Mesenchymal stem cell (in vitro differentiated cells and primary cell): ENCODE measurements around the gene PDS5A.

ENCODE experiments used
- DNase-seq: peaks from one replicate; pipeline ENCODE4 v3.0.0-alpha.2; 2013
- H2AFZ ChIP-seq: one replicate; pipeline ENCODE4 v1.6.1; 2013; ENCODE audit warnings: low read depth, mild to moderate bottlenecking, control low read depth, inconsistent platforms, low read length, moderate library complexity
- H2AK5ac ChIP-seq: 2 replicates; pipeline ENCODE4 v1.6.1; 2013; ENCODE audit warnings: low read length, moderate library complexity, mild to moderate bottlenecking, inconsistent platforms; ENCODE audit not compliant: severe bottlenecking
- H2BK120ac ChIP-seq: one replicate; pipeline ENCODE4 v1.6.1; 2013; ENCODE audit warnings: low read depth, mild to moderate bottlenecking, inconsistent platforms, low read length, moderate library complexity
- H2BK12ac ChIP-seq, 2 experiments: one replicate each; pipeline ENCODE4 v1.6.1; 2013; ENCODE audit warnings: inconsistent platforms in 2 of 2, low read length in 2 of 2, mild to moderate bottlenecking in 2 of 2, moderate library complexity in 2 of 2, control low read depth in 1 of 2
- H2BK15ac ChIP-seq: one replicate; pipeline ENCODE4 v1.6.1; 2013; ENCODE audit warnings: mild to moderate bottlenecking, low read depth, inconsistent platforms; ENCODE audit not compliant: poor library complexity, severe bottlenecking
- H2BK5ac ChIP-seq: 2 replicates; pipeline ENCODE4 v1.6.1; 2013; ENCODE audit warnings: low read depth, mild to moderate bottlenecking, low read length, control low read depth, inconsistent platforms; ENCODE audit not compliant: poor library complexity, severe bottlenecking
- H3K14ac ChIP-seq, 2 experiments: one replicate each; pipeline ENCODE4 v1.6.1; 2013; ENCODE audit warnings: inconsistent platforms in 2 of 2, low read length in 2 of 2, control low read depth in 1 of 2, mild to moderate bottlenecking in 1 of 2, moderate library complexity in 1 of 2
- H3K18ac ChIP-seq, 2 experiments: one replicate each; pipeline ENCODE4 v1.6.1; 2013; ENCODE audit warnings: inconsistent platforms in 2 of 2, low read length in 2 of 2, control low read depth in 1 of 2, low read depth in 1 of 2, mild to moderate bottlenecking in 1 of 2
- H3K23ac ChIP-seq, 2 experiments: one replicate each; pipeline ENCODE4 v1.6.1; 2013; ENCODE audit warnings: inconsistent platforms in 2 of 2, low read length in 2 of 2, mild to moderate bottlenecking in 2 of 2, moderate library complexity in 2 of 2, control low read depth in 1 of 2
- H3K27ac ChIP-seq: 2 replicates; pipeline ENCODE4 v1.5.1; 2013; ENCODE audit warnings: mild to moderate bottlenecking, moderate library complexity, low read length, control low read depth, inconsistent platforms; ENCODE audit not compliant: poor library complexity, severe bottlenecking
- H3K27me3 ChIP-seq, 2 experiments: 2 replicates each; pipeline versions ENCODE4 v1.6.1 to v1.7.0; 2013; ENCODE audit warnings: low read length in 2 of 2, mild to moderate bottlenecking in 2 of 2, moderate library complexity in 2 of 2, control low read depth in 1 of 2, inconsistent platforms in 1 of 2; ENCODE audit not compliant: control insufficient read depth in 1 of 2, insufficient read depth in 1 of 2
- H3K36me3 ChIP-seq, 2 experiments: 2 replicates each; pipeline versions ENCODE4 v1.6.1 to v1.7.0; 2013; ENCODE audit warnings: low read length in 2 of 2, control low read depth in 1 of 2, inconsistent platforms in 1 of 2, low read depth in 1 of 2, mild to moderate bottlenecking in 1 of 2; ENCODE audit not compliant: insufficient read depth in 2 of 2, control insufficient read depth in 1 of 2
- H3K4ac ChIP-seq, 2 experiments: one replicate each; pipeline ENCODE4 v1.6.1; 2013; ENCODE audit warnings: inconsistent platforms in 2 of 2, low read length in 2 of 2, mild to moderate bottlenecking in 2 of 2, moderate library complexity in 2 of 2, control low read depth in 1 of 2, low read depth in 1 of 2
- H3K4me1 ChIP-seq: 2 replicates; pipeline ENCODE4 v1.6.1; 2013; ENCODE audit warnings: low read depth, low read length, control low read depth; ENCODE audit not compliant: control insufficient read depth, insufficient read depth
- H3K4me2 ChIP-seq: 2 replicates; pipeline ENCODE4 v1.6.1; 2013; ENCODE audit warnings: low read length, mild to moderate bottlenecking, inconsistent platforms; ENCODE audit not compliant: poor library complexity, severe bottlenecking
- H3K4me3 ChIP-seq, 2 experiments: 2 replicates each; pipeline versions ENCODE4 v1.5.1 to v1.7.0; 2013; ENCODE audit warnings: low read length in 2 of 2, mild to moderate bottlenecking in 2 of 2, control low read depth in 1 of 2, low read depth in 1 of 2; ENCODE audit not compliant: insufficient read depth in 1 of 2
- H3K79me1 ChIP-seq: replicated peaks from 2 replicates; pipeline ENCODE4 v1.6.1; 2013; ENCODE audit warnings: mild to moderate bottlenecking, control low read depth, low read length, inconsistent platforms; ENCODE audit not compliant: poor library complexity, severe bottlenecking
- H3K9ac ChIP-seq: 2 replicates; pipeline ENCODE4 v1.7.0; 2013; ENCODE audit warnings: mild to moderate bottlenecking, low read length, moderate library complexity
- H3K9me3 ChIP-seq: 2 replicates; pipeline ENCODE4 v1.7.0; 2013; ENCODE audit warnings: mild to moderate bottlenecking, low read length; ENCODE audit not compliant: control insufficient read depth
- H4K8ac ChIP-seq: one replicate; pipeline ENCODE4 v1.6.1; 2013; ENCODE audit warnings: inconsistent platforms, mild to moderate bottlenecking, low read length, moderate library complexity
- H4K91ac ChIP-seq: one replicate; pipeline ENCODE4 v1.6.1; 2013; ENCODE audit warnings: mild to moderate bottlenecking, low read length, inconsistent platforms
- WGBS: methylation state at CpG from one replicate; pipeline ENCODE4 v1.1.7; 2013; ENCODE audit warnings: mixed read lengths; 5-methylcytosine and 5-hydroxymethylcytosine counted together

PDS5A gene

DNA sequence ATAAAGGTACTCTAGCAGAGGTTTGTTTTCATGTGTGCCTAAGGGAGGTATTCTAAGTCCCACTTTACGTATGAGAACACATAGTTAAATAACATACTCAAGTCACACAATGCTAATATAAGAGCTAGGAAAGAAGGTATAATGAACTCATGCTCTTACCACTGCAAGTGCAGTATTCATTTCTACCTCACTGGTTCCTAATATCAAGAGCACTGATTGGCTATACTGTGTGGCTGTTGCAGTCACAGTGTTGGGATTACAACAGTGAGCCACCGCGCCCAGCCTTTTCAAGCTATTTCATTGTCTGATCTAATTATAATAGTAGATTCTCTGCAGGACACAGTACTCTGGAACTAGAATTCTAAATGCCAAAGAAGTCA, 84.0 kb downstream of the PDS5A start:
- Histone ChIP-seq H3K9me3 (no peaks in the 10 kb centered on the region), H3K9ac (no peak overlapping the region), H3K4me1 (no peaks in the 10 kb centered on the region), H3K79me1 (peaks cover 18% of the 10 kb centered on the region), H4K8ac (no peak overlapping the region), H4K91ac (no peak overlapping the region), H2BK120ac (no peak overlapping the region), H3K4ac (no peak overlapping the region), H3K36me3 (peaks cover 32 to 92% of the 10 kb centered on the region in 2 experiments), H3K27me3 (no peaks in the 10 kb centered on the region), H2AK5ac (no peak overlapping the region), H3K23ac (no peak overlapping the region), H3K18ac (no peak overlapping the region), H2AFZ (no peak overlapping the region), H3K4me2 (no peak overlapping the region), H3K14ac (no peak overlapping the region), H3K27ac (no peak overlapping the region), H3K4me3 (no peak overlapping the region), H2BK12ac (no peak overlapping the region), H2BK5ac (no peak overlapping the region), H2BK15ac (no peak overlapping the region)
- no peak for DNase-seq
- 100% methylated on average over 2 of the region's 3 CpGs for WGBS

GRCh38 chr4:39892988-39893692, 84.6 kb downstream of the PDS5A start:
- Histone ChIP-seq H2BK15ac (no peak overlapping the region), H2BK120ac (no peak overlapping the region), H4K8ac (no peak overlapping the region), H3K4me3 (no peak overlapping the region), H3K36me3 (peaks cover 32 to 92% of the 10 kb centered on the region in 2 experiments), H4K91ac (no peak overlapping the region), H3K4ac (no peak overlapping the region), H2AFZ (no peak overlapping the region), H2BK12ac (no peak overlapping the region), H3K18ac (no peak overlapping the region), H3K23ac (no peak overlapping the region), H3K4me2 (no peak overlapping the region), H3K14ac (no peak overlapping the region), H3K4me1 (no peaks in the 10 kb centered on the region), H3K79me1 (peaks cover 18% of the 10 kb centered on the region), H3K9me3 (no peaks in the 10 kb centered on the region), H3K9ac (no peak overlapping the region), H2AK5ac (no peak overlapping the region), H3K27me3 (no peaks in the 10 kb centered on the region), H2BK5ac (no peak overlapping the region), H3K27ac (no peak overlapping the region)
- no peak for DNase-seq
- 100% methylated on average over 1 of the region's 5 CpGs for WGBS

- no peaks in the 10 kb centered on the region for H3K4me1 ChIP-seq
- H3K4me3 ChIP-seq, result no peak overlapping the region
- no peak overlapping the region for H3K27ac ChIP-seq
- H2BK5ac ChIP-seq, result no peak overlapping the region
- no peak overlapping the region for H2AK5ac ChIP-seq
- H4K91ac ChIP-seq, result no peak overlapping the region
- H2BK15ac ChIP-seq, result no peak overlapping the region
- DNase-seq, result no peak
- H3K14ac ChIP-seq, result no peak overlapping the region
- H3K9ac ChIP-seq, result no peak overlapping the region
- WGBS, result 80% methylated on average over 2 of the region's 2 CpGs
- no peak overlapping the region for H3K4me2 ChIP-seq
- no peak overlapping the region for H2AFZ ChIP-seq
- no peaks in the 10 kb centered on the region for H3K9me3 ChIP-seq
- H3K79me1 ChIP-seq, result peaks cover 16% of the 10 kb centered on the region
- no peak overlapping the region for H2BK12ac ChIP-seq
- H3K23ac ChIP-seq, result no peak overlapping the region
- no peak overlapping the region for H2BK120ac ChIP-seq
- no peaks in the 10 kb centered on the region for H3K27me3 ChIP-seq
- no peak overlapping the region for H4K8ac ChIP-seq
- no peak overlapping the region for H3K4ac ChIP-seq
- peaks cover 21 to 93% of the 10 kb centered on the region in 2 experiments for H3K36me3 ChIP-seq
- H3K18ac ChIP-seq, result no peak overlapping the region
Measured at GRCh38 chr4:39889226-39889625, 88.5 kb downstream of the PDS5A start.

DNA sequence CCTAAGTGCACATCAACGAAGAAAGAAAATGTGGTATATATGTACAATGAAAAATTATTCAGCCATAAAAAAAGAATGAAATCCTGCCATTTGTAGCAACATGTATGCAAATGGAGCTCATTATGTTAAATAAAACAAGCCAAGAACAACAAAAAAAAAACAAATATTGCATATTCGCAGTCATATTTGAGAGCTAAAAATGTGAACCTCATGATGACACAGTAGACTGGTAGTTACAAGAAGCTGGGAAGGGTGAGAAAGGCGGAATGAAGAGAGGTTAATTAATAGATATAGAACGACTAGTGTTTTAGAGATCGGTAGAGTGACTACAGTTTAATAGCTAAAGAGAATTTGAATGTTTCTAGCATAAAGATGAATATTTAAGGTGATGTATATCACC, 89.2 kb downstream of the PDS5A start:
- no peak overlapping the region for H3K4me3 ChIP-seq
- H2AFZ ChIP-seq, result no peak overlapping the region
- 100% methylated on average over 3 of the region's 5 CpGs for WGBS

More for the DNA sequence above, 89.2 kb downstream of the PDS5A start:
- Histone ChIP-seq H3K27ac (no peak overlapping the region), H3K79me1 (peaks cover 18% of the 10 kb centered on the region), H3K14ac (no peak overlapping the region), H2BK15ac (no peak overlapping the region), H3K4ac (no peak overlapping the region), H3K18ac (no peak overlapping the region), H3K23ac (no peak overlapping the region), H2AK5ac (no peak overlapping the region), H2BK5ac (no peak overlapping the region), H2BK12ac (no peak overlapping the region), H3K4me1 (peaks cover 2% of the 10 kb centered on the region), H3K9me3 (no peaks in the 10 kb centered on the region), H3K9ac (no peak overlapping the region), H3K36me3 (peaks cover 24 to 91% of the 10 kb centered on the region in 2 experiments), H3K4me2 (no peak overlapping the region), H4K8ac (no peak overlapping the region), H2BK120ac (no peak overlapping the region), H3K27me3 (no peaks in the 10 kb centered on the region), H4K91ac (no peak overlapping the region)
- DNase-seq, result no peak
